IPS DF 4.7 (cell line): Measurements from ENCODE around the gene FAM174A.

Experiments
- DNase-seq: peaks from one replicate; pipeline ENCODE4 v3.0.0-alpha.2; 2013; ENCODE audit warnings: low spot score; ENCODE audit errors: extremely low read depth

Gene FAM174A

GRCh38 chr5:100535060-100536005 is at the start of gene FAM174A:
Gene FAM174A (plus strand): TSS chr5:100535374. CDS start chr5:100535531, 157 bp downstream.
- peak; percentile 64 for DNase-seq

GRCh38 chr5:100493996-100494395 is 41.2 kb upstream of the FAM174A start:
- DNase-seq, result no peak

GRCh38 chr5:100496296-100496695 is 38.9 kb upstream of the FAM174A start:
- no peak for DNase-seq

- no peak for DNase-seq
These were observed 32.5 kb upstream of the FAM174A start for GRCh38 chr5:100502684-100503083.

GRCh38 chr5:100505984-100506670 is 29.0 kb upstream of the FAM174A start:
- no peak for DNase-seq

- no peak for DNase-seq
These were observed 18.9 kb upstream of the FAM174A start for GRCh38 chr5:100516285-100516684.

GRCh38 chr5:100517301-100517974 is 17.7 kb upstream of the FAM174A start:
- DNase-seq, result no peak

GRCh38 chr5:100518377-100518776 is 16.8 kb upstream of the FAM174A start:
- no peak for DNase-seq

- no peak for DNase-seq
These were observed 16.1 kb upstream of the FAM174A start for GRCh38 chr5:100519075-100519474.

GRCh38 chr5:100520348-100520747 is 14.8 kb upstream of the FAM174A start:
- no peak for DNase-seq

GRCh38 chr5:100537946-100538345 is 2.8 kb downstream of the FAM174A start:
- no peak for DNase-seq

- no peak for DNase-seq
These were observed 4.3 kb downstream of the FAM174A start for GRCh38 chr5:100539519-100539918.

- no peak for DNase-seq
These were observed 6.9 kb downstream of the FAM174A start for GRCh38 chr5:100542086-100542485.

- DNase-seq, result no peak
These were observed 10.8 kb downstream of the FAM174A start for GRCh38 chr5:100546001-100546400.

GRCh38 chr5:100550531-100551051 is 15.4 kb downstream of the FAM174A start:
- no peak for DNase-seq

- DNase-seq, result no peak
These were observed 16.0 kb downstream of the FAM174A start for GRCh38 chr5:100551183-100551582.

GRCh38 chr5:100553209-100553608 is 18.0 kb downstream of the FAM174A start:
- no peak for DNase-seq

- no peak for DNase-seq
These were observed 25.7 kb downstream of the FAM174A start for GRCh38 chr5:100560860-100561259.

GRCh38 chr5:100562821-100563220 is 27.6 kb downstream of the FAM174A start:
- no peak for DNase-seq

GRCh38 chr5:100566382-100567141 is 31.4 kb downstream of the FAM174A start:
- no peak for DNase-seq

- DNase-seq, result no peak
These were observed 39.5 kb downstream of the FAM174A start for GRCh38 chr5:100574716-100575115.
